Measurements from ENCODE around the gene RINL.
A peak's percentile ranks its signal among the peaks of the same experiment; 100 is the strongest.
"Not testable (repeated sequence)": the region's sequence is repeated elsewhere in the genome, so short reads cannot be mapped to it uniquely, and the experiment has no call there.

RINL gene

GRCh38 chr19:38875656-38876395, 2.2 kb downstream of the RINL start:
- no peak for DNase-seq (ENCODE audit: low spot score)

GRCh38 chr19:38873400-38873799, 4.7 kb downstream of the RINL start:
- not testable (repeated sequence) for DNase-seq (ENCODE audit: low spot score)

GRCh38 chr19:38870612-38871011, 7.5 kb downstream of the RINL start:
- DNase-seq (ENCODE audit: low spot score): no peak

GRCh38 chr19:38869836-38870607, 8.1 kb downstream of the RINL start:
- no peak for DNase-seq (ENCODE audit: low spot score)

GRCh38 chr19:38869160-38869835, 8.8 kb downstream of the RINL start:
- DNase-seq (ENCODE audit: low spot score): no peak

- no peak for DNase-seq (ENCODE audit: low spot score)
Observed at GRCh38 chr19:38868551-38868950, 9.5 kb downstream of the RINL start.

- no peak for DNase-seq (ENCODE audit: low spot score)
Observed at GRCh38 chr19:38867171-38867780, 10.8 kb downstream of the RINL start.

- peak; percentile 76 for DNase-seq (ENCODE audit: low spot score)
Observed at GRCh38 chr19:38862321-38863059, 15.6 kb downstream of the RINL start.

GRCh38 chr19:38861368-38861767, 16.7 kb downstream of the RINL start:
- DNase-seq (ENCODE audit: low spot score): no peak

- DNase-seq (ENCODE audit: low spot score): not testable (repeated sequence)
Observed at GRCh38 chr19:38859631-38860204, 18.4 kb downstream of the RINL start.

GRCh38 chr19:38856813-38857212, 21.3 kb downstream of the RINL start:
- DNase-seq (ENCODE audit: low spot score): no peak

GRCh38 chr19:38855751-38856150, 22.3 kb downstream of the RINL start:
- not testable (repeated sequence) for DNase-seq (ENCODE audit: low spot score)

GRCh38 chr19:38854961-38855360, 23.1 kb downstream of the RINL start:
- DNase-seq (ENCODE audit: low spot score): not testable (repeated sequence)

- no peak for DNase-seq (ENCODE audit: low spot score)
Observed at GRCh38 chr19:38853214-38853613, 24.9 kb downstream of the RINL start.

- peak; percentile 71 for DNase-seq (ENCODE audit: low spot score)
Observed at GRCh38 chr19:38852231-38853044, 25.6 kb downstream of the RINL start.

GRCh38 chr19:38851622-38852230, 26.3 kb downstream of the RINL start:
- DNase-seq (ENCODE audit: low spot score): peak; percentile 95

GRCh38 chr19:38850976-38851621, 27.0 kb downstream of the RINL start:
- no peak for DNase-seq (ENCODE audit: low spot score)

- peak; percentile 100 for DNase-seq (ENCODE audit: low spot score)
Observed at GRCh38 chr19:38850436-38850975, 27.6 kb downstream of the RINL start.

- DNase-seq (ENCODE audit: low spot score): no peak
Observed at GRCh38 chr19:38849860-38850435, 28.1 kb downstream of the RINL start, which contains the start of gene HNRNPL. TSS of gene HNRNPL (minus strand) at chr19:38849986. CDS start at chr19:38849966, 20 bp downstream.

All from LoVo (cell line).